Prostate gland (tissue), 2 donors: ENCODE results near the gene C2orf68. TPM values are rescaled to one million over a fixed set of nuclear protein-coding genes. Genes with fewer than 3 reads are reported as not detected.

ENCODE experiments used
- DNase-seq: peaks from one replicate; pipeline ENCODE4 v3.0.0-alpha.2; 2019; ENCODE audit warnings: low spot score
- H3K27ac ChIP-seq, 2 donors: fragments of 200-600 bp; sonication (generic); 2 replicates each; pipeline ENCODE4 v1.5.1; 2017 to 2019
- H3K27me3 ChIP-seq: fragments of 200-600 bp; sonication (generic); replicated peaks from 2 replicates; pipeline ENCODE4 v1.5.1; 2019; ENCODE audit not compliant: insufficient read depth
- H3K36me3 ChIP-seq, 2 donors: fragments of 200-600 bp; sonication (generic); 1 replicate in 1 of 2; 2 replicates in 1 of 2; pipeline versions ENCODE4 v1.5.1 to v1.8.1; 2017 to 2019
- H3K4me1 ChIP-seq: fragments of 200-600 bp; sonication (generic); replicated peaks from 2 replicates; pipeline ENCODE4 v1.5.1; 2019
- H3K4me3 ChIP-seq, 2 donors: fragments of 200-600 bp; sonication (generic); 2 replicates each; pipeline ENCODE4 v1.5.1; 2017 to 2019
- H3K9me3 ChIP-seq: fragments of 200-600 bp; sonication (generic); 2 replicates; pipeline ENCODE4 v1.5.1; 2017
- CTCF ChIP-seq, 4 experiments: fragments of 200-600 bp in 2 of 4; fragments of 450-650 bp in 2 of 4; sonication (generic) in 2 of 4; IDR thresholded peaks; 1 replicate in 3 of 4; 2 replicates in 1 of 4; pipeline ENCODE4 v1.5.1; 2016 to 2019; ENCODE audit warnings: antibody characterized with exemption in 4 of 4, mild to moderate bottlenecking in 2 of 4, moderate library complexity in 2 of 4
- POLR2A ChIP-seq: fragments of 450-650 bp; IDR thresholded peaks from one replicate; pipeline ENCODE4 v1.6.1; 2016; ENCODE audit warnings: antibody characterized with exemption, mild to moderate bottlenecking
- POLR2AphosphoS5 ChIP-seq: sonication (generic); formaldehyde crosslinking; IDR thresholded peaks from one replicate; pipeline ENCODE4 v1.6.1; 2017; ENCODE audit warnings: antibody characterized with exemption
- WGBS: methylation state at CpG from one replicate; pipeline ENCODE4 v1.1.5; 2018; 5-methylcytosine and 5-hydroxymethylcytosine counted together
- intact Hi-C: fragments of 100-400 bp; cut with DNase I; formaldehyde crosslinking; loops from one replicate; pipeline ENCODE4 v1.14.2; 2022
- total RNA-seq, 2 donors: library from RNA; depleted of rRNA; stranded (reverse); fragments of >200 nt; gene quantifications; one replicate each; pipeline ENCODE4 v1.1.0, GENCODE V29; 2016

Gene C2orf68
- total RNA-seq, 2 donors from 2014 or later: 16.1 to 26.1 TPM

- Histone ChIP-seq H3K4me1 (no peaks in the 10 kb centered on the region), H3K36me3 (peaks cover 0 to 3% of the 10 kb centered on the region in 2 donors), H3K9me3 (no peaks in the 10 kb centered on the region), H3K4me3 (no peak overlapping the region), H3K27ac (no peak overlapping the region), H3K27me3 (no peaks in the 10 kb centered on the region)
- intact Hi-C loops: no loop called here
- DNase-seq: no peak
- TF ChIP-seq CTCF (IDR thresholded peaks at IDR 0.05): no peak
- no peak for TF ChIP-seq POLR2AphosphoS5
- TF ChIP-seq POLR2A: no peak
- 97% methylated on average over 4 of the region's 4 CpGs for WGBS
Measured at GRCh38 chr2:85650456-85650855, 38.6 kb upstream of the C2orf68 start.

GRCh38 chr2:85649201-85650190, 37.6 kb upstream of the C2orf68 start:
- peaks cover 0 to 5% of the 10 kb centered on the region in 2 donors for H3K36me3 ChIP-seq

GRCh38 chr2:85648619-85649018, 36.8 kb upstream of the C2orf68 start:
- no peak overlapping the region for H3K4me3 ChIP-seq
- no peaks in the 10 kb centered on the region for H3K4me1 ChIP-seq
- no peak for TF ChIP-seq CTCF (IDR thresholded peaks at IDR 0.05)
- no peak for TF ChIP-seq POLR2A
- TF ChIP-seq POLR2AphosphoS5: no peak
- WGBS: 44% methylated on average over 2 of the region's 2 CpGs
- H3K36me3 ChIP-seq: peaks cover 5% of the 10 kb centered on the region in 2 donors
- DNase-seq: no peak
- H3K9me3 ChIP-seq: no peaks in the 10 kb centered on the region
- H3K27me3 ChIP-seq: no peaks in the 10 kb centered on the region
- no peak overlapping the region for H3K27ac ChIP-seq
- intact Hi-C loops: no loop called here

More at GRCh38 chr2:85649201-85650190, 37.6 kb upstream of the C2orf68 start:
- H3K4me1 ChIP-seq: no peaks in the 10 kb centered on the region
- no peak for DNase-seq
- H3K27me3 ChIP-seq: no peaks in the 10 kb centered on the region
- H3K9me3 ChIP-seq: no peaks in the 10 kb centered on the region
- 92% methylated on average over 9 of the region's 9 CpGs for WGBS
- intact Hi-C loops: no loop called here
- no peak overlapping the region for H3K27ac ChIP-seq
- no peak for TF ChIP-seq CTCF (IDR thresholded peaks at IDR 0.05)
- no peak for TF ChIP-seq POLR2A
- no peak for TF ChIP-seq POLR2AphosphoS5
- H3K4me3 ChIP-seq: no peak overlapping the region

- no peak for DNase-seq
- peaks cover 5% of the 10 kb centered on the region in 2 donors for H3K36me3 ChIP-seq
- intact Hi-C loops: no loop called here
- H3K27ac ChIP-seq: no peak overlapping the region
- no peak overlapping the region for H3K4me3 ChIP-seq
- WGBS: 88% methylated on average over 10 of the region's 10 CpGs
- no peaks in the 10 kb centered on the region for H3K27me3 ChIP-seq
- no peaks in the 10 kb centered on the region for H3K9me3 ChIP-seq
- H3K4me1 ChIP-seq: no peaks in the 10 kb centered on the region
- TF ChIP-seq POLR2AphosphoS5 (no peak), POLR2A (no peak), CTCF (IDR thresholded peaks at IDR 0.05) (no peak)
Measured at GRCh38 chr2:85647823-85648526, 36.1 kb upstream of the C2orf68 start.
